Testis (tissue), 2 donors: ENCODE data around the gene DAAM2.

ENCODE experiments used
- CTCF ChIP-seq, 3 experiments: fragments of 450-650 bp in 2 of 3; fragments of 200-600 bp in 1 of 3; sonication (generic) in 1 of 3; IDR thresholded peaks; one replicate each; pipeline ENCODE4 v1.5.1; 2016 to 2019; ENCODE audit warnings: antibody characterized with exemption in 3 of 3, mild to moderate bottlenecking in 2 of 3, moderate library complexity in 1 of 3
- POLR2A ChIP-seq: fragments of 450-650 bp; IDR thresholded peaks from one replicate; pipeline ENCODE4 v1.6.1; 2017; ENCODE audit warnings: antibody characterized with exemption, mild to moderate bottlenecking, moderate library complexity

DNA sequence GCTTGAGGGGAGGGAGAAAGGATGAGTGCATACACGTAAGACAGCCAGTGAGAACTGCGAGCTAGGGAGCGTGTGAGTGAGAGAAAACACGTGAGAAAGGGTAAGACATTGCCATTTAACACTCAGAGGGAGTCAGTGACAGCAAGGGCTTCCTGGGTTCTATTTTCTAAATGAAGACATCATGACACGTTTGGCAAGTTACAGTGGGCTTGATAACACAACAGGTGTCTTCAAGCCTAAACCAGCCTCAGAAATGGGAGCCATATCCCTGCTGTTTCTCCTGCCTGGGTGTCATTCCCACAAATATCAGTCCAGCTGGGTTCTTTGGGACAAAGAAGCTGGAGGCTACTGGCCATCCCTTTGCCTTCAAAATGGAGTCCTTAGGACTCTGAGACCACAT, 159.0 kb downstream of the DAAM2 start:
- TF ChIP-seq POLR2A = no peak
- TF ChIP-seq CTCF (IDR thresholded peaks at IDR 0.05) = no peak
